Endodermal cell (in vitro differentiated cells): ENCODE data around the gene CYB5D1. TPM values are rescaled to one million over a fixed set of nuclear protein-coding genes. Genes with fewer than 3 reads are reported as not detected.
A peak's percentile ranks its signal among the peaks of the same experiment; 100 is the strongest.

Source experiments
- DNase-seq: peaks from one replicate; pipeline ENCODE4 v3.0.0-alpha.2; 2017
- H3K27ac ChIP-seq: 2 replicates; pipeline ENCODE4 v1.5.1; 2013; ENCODE audit warnings: mild to moderate bottlenecking, low read depth, low read length, moderate library complexity
- H3K27me3 ChIP-seq: 2 replicates; pipeline ENCODE4 v1.6.1; 2013; ENCODE audit warnings: mild to moderate bottlenecking, low read length, moderate library complexity; ENCODE audit not compliant: insufficient read depth, control insufficient read depth, poor library complexity, severe bottlenecking
- H3K36me3 ChIP-seq: 2 replicates; pipeline ENCODE4 v1.7.0; 2013; ENCODE audit warnings: mild to moderate bottlenecking, low read length, moderate library complexity; ENCODE audit not compliant: control insufficient read depth, insufficient read depth
- H3K4me1 ChIP-seq: one replicate; pipeline ENCODE4 v1.7.0; 2013; ENCODE audit warnings: low read length; ENCODE audit not compliant: control insufficient read depth, insufficient read depth
- H3K4me3 ChIP-seq: 2 replicates; pipeline ENCODE4 v1.5.1; 2013; ENCODE audit warnings: mild to moderate bottlenecking, low read length, moderate library complexity
- H3K9ac ChIP-seq: 2 replicates; pipeline ENCODE4 v1.6.1; 2013; ENCODE audit warnings: mild to moderate bottlenecking, low read length, moderate library complexity; ENCODE audit not compliant: poor library complexity, severe bottlenecking; ENCODE audit errors: extremely low read depth
- H3K9me3 ChIP-seq: 2 replicates; pipeline ENCODE4 v1.6.1; 2013; ENCODE audit warnings: mild to moderate bottlenecking, low read length, moderate library complexity; ENCODE audit not compliant: control insufficient read depth
- H3K27ac Mint-ChIP-seq: 2 replicates; pipeline ENCODE4 v1.8.0; 2020; ENCODE audit warnings: mixed read lengths
- H3K27me3 Mint-ChIP-seq: 2 replicates; pipeline ENCODE4 v1.8.0; 2021; ENCODE audit warnings: mild to moderate bottlenecking, mixed read lengths; ENCODE audit not compliant: insufficient read depth
- H3K36me3 Mint-ChIP-seq: 2 replicates; pipeline ENCODE4 v1.8.0; 2020; ENCODE audit warnings: low read depth, mixed read lengths
- H3K4me1 Mint-ChIP-seq: 2 replicates; pipeline ENCODE4 v1.8.0; 2020; ENCODE audit warnings: mixed read lengths
- H3K4me3 Mint-ChIP-seq: 2 replicates; pipeline ENCODE4 v1.8.0; 2020; ENCODE audit warnings: mild to moderate bottlenecking, moderate library complexity, mixed read lengths
- H3K9me3 Mint-ChIP-seq: 2 replicates; pipeline ENCODE4 v1.8.0; 2020; ENCODE audit warnings: mild to moderate bottlenecking, mixed read lengths
- CTCF ChIP-seq: fragments of 200-600 bp; sonication (generic); conservative IDR thresholded peaks from 2 replicates; pipeline ENCODE4 v1.5.0; 2021; ENCODE audit warnings: antibody characterized with exemption, mild to moderate bottlenecking
- WGBS, 2 experiments: methylation state at CpG; one replicate each; pipeline versions ENCODE4 v1.1.5 to v1.1.7; 2013; ENCODE audit warnings: missing lambda C conversion rate in 2 of 2, mixed read lengths in 1 of 2; ENCODE audit not compliant: insufficient coverage in 1 of 2, insufficient read length in 1 of 2; 5-methylcytosine and 5-hydroxymethylcytosine counted together
- total RNA-seq, 2 donors: library from RNA; stranded (reverse); fragmentation: NEBNext Ultra II Directional in 1 of 2; extraction: Animal tissue kit (Norgen Biotek cat#: 25700) in 1 of 2; gene quantifications; 2 replicates in 1 of 2; 3 replicates in 1 of 2; pipeline ENCODE4 v1.2.1, GENCODE V29; 2021

The CYB5D1 gene
- total RNA-seq, 2 donors from 2014 or later = 10.6 to 12.9 TPM

GRCh38 chr17:7889166-7889955, 31.6 kb downstream of the CYB5D1 start:
- Mint-ChIP-seq H3K36me3 (peaks cover 27% of the 10 kb centered on the region), H3K4me1 (peaks cover 4% of the 10 kb centered on the region), H3K27me3 (peaks cover 8% of the 10 kb centered on the region), H3K9me3 (no peaks in the 10 kb centered on the region), H3K27ac (no peak overlapping the region), H3K4me3 (no peak overlapping the region)
- Histone ChIP-seq H3K27me3 (no peaks in the 10 kb centered on the region), H3K27ac (no peak overlapping the region), H3K4me1 (peaks cover 9% of the 10 kb centered on the region), H3K4me3 (no peak overlapping the region), H3K36me3 (peaks cover 24% of the 10 kb centered on the region), H3K9ac (no peak overlapping the region), H3K9me3 (no peaks in the 10 kb centered on the region)
- peak; percentile 83 for DNase-seq
- peak; percentile 46 for TF ChIP-seq CTCF
- 87 to 92% methylated on average over 4 to 11 of the region's 11 CpGs for WGBS, 2 experiments

- H3K36me3 ChIP-seq = peaks cover 48% of the 10 kb centered on the region
- WGBS, 2 experiments = 94 to 100% methylated on average over 5 to 13 of the region's 15 CpGs
- peaks cover 60% of the 10 kb centered on the region for H3K36me3 Mint-ChIP-seq
These were observed 35.5 kb downstream of the CYB5D1 start for GRCh38 chr17:7893187-7893880.

GRCh38 chr17:7894226-7894625, 36.4 kb downstream of the CYB5D1 start:
- Histone ChIP-seq H3K9me3 (no peaks in the 10 kb centered on the region), H3K36me3 (peaks cover 56% of the 10 kb centered on the region), H3K4me3 (no peak overlapping the region), H3K4me1 (peaks cover 6% of the 10 kb centered on the region), H3K27ac (no peak overlapping the region), H3K27me3 (no peaks in the 10 kb centered on the region), H3K9ac (no peak overlapping the region)
- DNase-seq = peak; percentile 22
- 95 to 98% methylated on average over 5 to 7 of the region's 9 CpGs for WGBS, 2 experiments
- H3K27me3 Mint-ChIP-seq = no peaks in the 10 kb centered on the region
- H3K27ac Mint-ChIP-seq = no peak overlapping the region
- H3K4me1 Mint-ChIP-seq = peaks cover 6% of the 10 kb centered on the region
- peaks cover 68% of the 10 kb centered on the region for H3K36me3 Mint-ChIP-seq
- H3K9me3 Mint-ChIP-seq = no peaks in the 10 kb centered on the region
- no peak overlapping the region for H3K4me3 Mint-ChIP-seq
- no peak for TF ChIP-seq CTCF

More at GRCh38 chr17:7893187-7893880, 35.5 kb downstream of the CYB5D1 start:
- Mint-ChIP-seq H3K27ac (no peak overlapping the region), H3K27me3 (no peaks in the 10 kb centered on the region), H3K4me3 (no peak overlapping the region), H3K4me1 (peaks cover 4% of the 10 kb centered on the region), H3K9me3 (no peaks in the 10 kb centered on the region)
- peaks cover 10% of the 10 kb centered on the region for H3K4me1 ChIP-seq
- DNase-seq = peak; percentile 13
- no peaks in the 10 kb centered on the region for H3K9me3 ChIP-seq
- no peak for TF ChIP-seq CTCF
- H3K27me3 ChIP-seq = no peaks in the 10 kb centered on the region
- no peak overlapping the region for H3K4me3 ChIP-seq
- no peak overlapping the region for H3K9ac ChIP-seq
- no peak overlapping the region for H3K27ac ChIP-seq
